Liver (tissue), 9 donors: ENCODE results near the gene KNOP1. TPM values are rescaled to one million over a fixed set of nuclear protein-coding genes. Genes with fewer than 3 reads are reported as not detected.

Experiments used
- DNase-seq: peaks from one replicate; pipeline ENCODE4 v3.0.0-alpha.2; 2017; ENCODE audit warnings: low spot score
- H3K27ac ChIP-seq, 2 donors: one replicate each; pipeline ENCODE4 v1.7.0; 2013; ENCODE audit warnings: inconsistent platforms in 2 of 2, low read length in 2 of 2, control low read depth in 1 of 2, low read depth in 1 of 2, mild to moderate bottlenecking in 1 of 2
- H3K27me3 ChIP-seq, 4 donors: one replicate each; pipeline versions ENCODE4 v1.6.1 to v1.7.0; 2013; ENCODE audit warnings: low read length in 3 of 4, inconsistent platforms in 1 of 4, mild to moderate bottlenecking in 1 of 4, moderate library complexity in 1 of 4; ENCODE audit not compliant: control insufficient read depth in 4 of 4, insufficient read depth in 4 of 4
- H3K36me3 ChIP-seq, 4 donors: one replicate each; pipeline versions ENCODE4 v1.6.1 to v1.7.0; 2013; ENCODE audit warnings: low read length in 3 of 4, mild to moderate bottlenecking in 3 of 4, low read depth in 1 of 4, moderate library complexity in 1 of 4; ENCODE audit not compliant: control insufficient read depth in 4 of 4, insufficient read depth in 3 of 4
- H3K4me1 ChIP-seq, 4 donors: one replicate each; pipeline versions ENCODE4 v1.6.1 to v1.7.0; 2013; ENCODE audit warnings: low read length in 3 of 4, mild to moderate bottlenecking in 3 of 4, moderate library complexity in 1 of 4; ENCODE audit not compliant: control insufficient read depth in 4 of 4, insufficient read depth in 4 of 4
- H3K4me3 ChIP-seq, 3 donors: one replicate each; pipeline versions ENCODE4 v1.6.1 to v1.7.0; 2013; ENCODE audit warnings: low read length in 3 of 3, control low read depth in 1 of 3, low read depth in 1 of 3, mild to moderate bottlenecking in 1 of 3
- H3K9ac ChIP-seq, 2 donors: one replicate each; pipeline ENCODE4 v1.7.0; 2013; ENCODE audit warnings: low read length in 2 of 2, mild to moderate bottlenecking in 2 of 2, moderate library complexity in 2 of 2, control low read depth in 1 of 2, low read depth in 1 of 2
- H3K9me3 ChIP-seq, 4 donors: one replicate each; pipeline versions ENCODE4 v1.6.1 to v1.7.0; 2013; ENCODE audit warnings: low read length in 3 of 4; ENCODE audit not compliant: control insufficient read depth in 4 of 4
- CTCF ChIP-seq: fragments of 150-350 bp; IDR thresholded peaks from 2 replicates; pipeline ENCODE4 v1.5.1; 2017; ENCODE audit warnings: improper control_type of control experiment, low read depth, low read length; ENCODE audit not compliant: missing input control
- EGR1 ChIP-seq, 2 donors: IDR thresholded peaks; 2 replicates each; pipeline ENCODE4 v1.6.1; 2016 to 2018; ENCODE audit warnings: antibody characterized with exemption in 2 of 2, low read depth in 2 of 2
- FOXA1 ChIP-seq: IDR thresholded peaks from 2 replicates; pipeline ENCODE4 v1.6.1; 2016; ENCODE audit warnings: antibody characterized with exemption
- FOXA2 ChIP-seq: IDR thresholded peaks from 2 replicates; pipeline ENCODE4 v1.6.1; 2016; ENCODE audit warnings: antibody characterized with exemption
- GABPA ChIP-seq, 2 donors: IDR thresholded peaks in 1 of 2; conservative IDR thresholded peaks in 1 of 2; 2 replicates each; pipeline ENCODE4 v1.6.1; 2016; ENCODE audit warnings: antibody characterized with exemption in 2 of 2, mild to moderate bottlenecking in 1 of 2, moderate library complexity in 1 of 2
- HNF4A ChIP-seq, 2 donors: conservative IDR thresholded peaks; 2 replicates each; pipeline ENCODE4 v1.6.1; 2016; ENCODE audit warnings: antibody characterized with exemption in 2 of 2, mild to moderate bottlenecking in 2 of 2
- HNF4G ChIP-seq: IDR thresholded peaks from 2 replicates; pipeline ENCODE4 v1.6.1; 2016; ENCODE audit warnings: antibody characterized with exemption
- JUND ChIP-seq, 2 donors: IDR thresholded peaks; 2 replicates each; pipeline ENCODE4 v1.6.1; 2016; ENCODE audit warnings: antibody characterized with exemption in 2 of 2
- NR2F2 ChIP-seq: IDR thresholded peaks from 2 replicates; pipeline ENCODE4 v1.6.1; 2016; ENCODE audit warnings: antibody characterized with exemption
- RAD21 ChIP-seq, 2 donors: IDR thresholded peaks; 2 replicates each; pipeline ENCODE4 v1.6.1; 2016; ENCODE audit warnings: antibody characterized with exemption in 2 of 2, mild to moderate bottlenecking in 2 of 2
- RXRA ChIP-seq, 2 donors: IDR thresholded peaks; 2 replicates each; pipeline ENCODE4 v1.6.1; 2017 to 2018; ENCODE audit warnings: antibody characterized with exemption in 2 of 2, mild to moderate bottlenecking in 1 of 2
- SP1 ChIP-seq: IDR thresholded peaks from 2 replicates; pipeline ENCODE4 v1.6.1; 2018; ENCODE audit warnings: antibody characterized with exemption, mild to moderate bottlenecking
- YY1 ChIP-seq: IDR thresholded peaks from 2 replicates; pipeline ENCODE4 v1.6.1; 2016; ENCODE audit warnings: antibody characterized with exemption, mild to moderate bottlenecking
- WGBS: extraction: QIAGEN DNeasy Blood & Tissue Kit; methylation state at CpG from one replicate; pipeline ENCODE4 v1.1.7; 2013; 5-methylcytosine and 5-hydroxymethylcytosine counted together
- polyA plus RNA-seq, 2 donors: library from polyadenylated mRNA; stranded (reverse) in 1 of 2; unstranded in 1 of 2; fragments of 200-250 nt in 1 of 2; fragments of >200 nt in 1 of 2; fragmentation: Nextera tagmentation in 1 of 2; extraction: Ambion mirVana in 1 of 2; gene quantifications; one replicate each; pipeline versions ENCODE4 v1.2.1 to v1.2.3, GENCODE V29; 2013 to 2015
- total RNA-seq, 2 donors: library from RNA; depleted of rRNA; stranded (reverse); fragments of >200 nt; gene quantifications; one replicate each; pipeline ENCODE4 v1.2.3, GENCODE V29; 2014
- TF ChIP-seq, protein P1 (sequence below): IDR thresholded peaks from 2 replicates; pipeline ENCODE4 v1.6.1; 2016; ENCODE audit warnings: antibody characterized with exemption, mild to moderate bottlenecking
- TF ChIP-seq, protein P2 (sequence below): IDR thresholded peaks from 2 replicates; pipeline ENCODE4 v1.6.1; 2016; ENCODE audit warnings: antibody characterized with exemption
- TF ChIP-seq, protein P3 (sequence below): IDR thresholded peaks from 2 replicates; pipeline ENCODE4 v1.6.1; 2016; ENCODE audit warnings: antibody characterized with exemption
- TF ChIP-seq, protein P4 (sequence below): IDR thresholded peaks from 2 replicates; pipeline ENCODE4 v1.6.1; 2016; ENCODE audit warnings: antibody characterized with exemption
- donor health status: healthy.
- donor health status: healthy.
- donor health status: healthy.
- donor health status: healthy.
- donor health status: healthy.

Gene KNOP1
- total and polyA plus RNA-seq, 4 donors = 4.1 to 6.7 (median 5.7) TPM

- Histone ChIP-seq H3K27me3 (no peaks in the 10 kb centered on the region), H3K9ac (no peak overlapping the region), H3K36me3 (no peaks in the 10 kb centered on the region), H3K4me3 (no peak overlapping the region), H3K27ac (no peak overlapping the region), H3K9me3 (no peaks in the 10 kb centered on the region), H3K4me1 (peaks cover 0 to 2% (median 2%) of the 10 kb centered on the region in 4 donors)
- TF ChIP-seq NR2F2 (no peak), RAD21 (IDR thresholded peaks at IDR 0.05) (no peak), HNF4A (conservative IDR thresholded peaks at IDR 0.05) (no peak), YY1 (no peak), CTCF (no peak), FOXA1 (no peak), RXRA (IDR thresholded peaks at IDR 0.05) (no peak), GABPA (IDR thresholded peaks at IDR 0.05 in 1 of 2, conservative IDR thresholded peaks at IDR 0.05 in 1 of 2) (no peak), HNF4G (no peak), JUND (IDR thresholded peaks at IDR 0.05) (no peak), SP1 (no peak), FOXA2 (no peak), EGR1 (IDR thresholded peaks at IDR 0.05; ENCODE audit: low read depth in 2 of 2) (no peak)
- TF ChIP-seq, protein P1, sequence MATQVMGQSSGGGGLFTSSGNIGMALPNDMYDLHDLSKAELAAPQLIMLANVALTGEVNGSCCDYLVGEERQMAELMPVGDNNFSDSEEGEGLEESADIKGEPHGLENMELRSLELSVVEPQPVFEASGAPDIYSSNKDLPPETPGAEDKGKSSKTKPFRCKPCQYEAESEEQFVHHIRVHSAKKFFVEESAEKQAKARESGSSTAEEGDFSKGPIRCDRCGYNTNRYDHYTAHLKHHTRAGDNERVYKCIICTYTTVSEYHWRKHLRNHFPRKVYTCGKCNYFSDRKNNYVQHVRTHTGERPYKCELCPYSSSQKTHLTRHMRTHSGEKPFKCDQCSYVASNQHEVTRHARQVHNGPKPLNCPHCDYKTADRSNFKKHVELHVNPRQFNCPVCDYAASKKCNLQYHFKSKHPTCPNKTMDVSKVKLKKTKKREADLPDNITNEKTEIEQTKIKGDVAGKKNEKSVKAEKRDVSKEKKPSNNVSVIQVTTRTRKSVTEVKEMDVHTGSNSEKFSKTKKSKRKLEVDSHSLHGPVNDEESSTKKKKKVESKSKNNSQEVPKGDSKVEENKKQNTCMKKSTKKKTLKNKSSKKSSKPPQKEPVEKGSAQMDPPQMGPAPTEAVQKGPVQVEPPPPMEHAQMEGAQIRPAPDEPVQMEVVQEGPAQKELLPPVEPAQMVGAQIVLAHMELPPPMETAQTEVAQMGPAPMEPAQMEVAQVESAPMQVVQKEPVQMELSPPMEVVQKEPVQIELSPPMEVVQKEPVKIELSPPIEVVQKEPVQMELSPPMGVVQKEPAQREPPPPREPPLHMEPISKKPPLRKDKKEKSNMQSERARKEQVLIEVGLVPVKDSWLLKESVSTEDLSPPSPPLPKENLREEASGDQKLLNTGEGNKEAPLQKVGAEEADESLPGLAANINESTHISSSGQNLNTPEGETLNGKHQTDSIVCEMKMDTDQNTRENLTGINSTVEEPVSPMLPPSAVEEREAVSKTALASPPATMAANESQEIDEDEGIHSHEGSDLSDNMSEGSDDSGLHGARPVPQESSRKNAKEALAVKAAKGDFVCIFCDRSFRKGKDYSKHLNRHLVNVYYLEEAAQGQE = no peak
- TF ChIP-seq, protein P2, sequence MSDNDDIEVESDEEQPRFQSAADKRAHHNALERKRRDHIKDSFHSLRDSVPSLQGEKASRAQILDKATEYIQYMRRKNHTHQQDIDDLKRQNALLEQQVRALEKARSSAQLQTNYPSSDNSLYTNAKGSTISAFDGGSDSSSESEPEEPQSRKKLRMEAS = no peak
- DNase-seq = no peak
- 88% methylated on average over 12 of the region's 12 CpGs for WGBS
These were observed 19.4 kb upstream of the KNOP1 start for GRCh38 chr16:19737306-19738038.

DNA sequence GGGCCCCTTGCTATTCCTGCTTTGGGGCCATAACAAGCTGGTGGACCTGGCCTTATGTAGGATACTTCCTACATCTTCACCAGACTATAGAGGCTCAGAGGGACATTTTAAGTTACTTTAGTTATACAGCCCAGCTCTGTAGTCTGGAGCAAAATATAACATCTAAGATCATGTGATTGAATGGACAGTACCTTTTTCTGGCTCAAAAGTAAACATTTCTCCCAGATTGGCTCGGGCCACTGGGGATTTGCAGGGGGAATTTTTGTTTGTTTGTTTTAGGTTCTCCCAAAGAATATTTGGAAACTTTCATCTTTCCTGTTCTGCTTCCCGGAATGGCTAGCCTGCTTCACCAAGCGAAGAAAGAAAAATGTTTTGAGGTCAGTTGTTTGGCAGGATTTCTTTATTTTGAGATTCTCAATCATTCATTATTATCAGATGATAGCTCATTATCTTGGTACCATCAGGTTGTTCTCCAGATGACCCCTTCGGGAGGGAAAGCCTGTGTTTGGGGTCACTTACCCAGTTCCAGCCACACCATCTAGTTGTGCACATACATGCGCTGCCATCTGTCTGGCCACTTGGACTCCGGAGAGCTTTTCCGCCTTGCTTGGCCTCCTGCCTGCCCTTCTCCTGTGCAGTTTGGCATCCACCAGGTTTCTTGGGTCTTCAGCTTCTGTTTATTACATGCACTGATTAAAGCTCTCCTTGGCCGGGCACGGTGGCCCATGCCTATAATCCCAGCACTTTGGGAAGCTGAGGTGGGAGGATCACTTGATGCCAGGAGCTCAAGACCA is 17.2 kb upstream of the KNOP1 start:
- DNase-seq = no peak
- H3K36me3 ChIP-seq = no peaks in the 10 kb centered on the region
- H3K27ac ChIP-seq = no peak overlapping the region

More for the DNA sequence above, 17.2 kb upstream of the KNOP1 start:
- H3K9me3 ChIP-seq = no peaks in the 10 kb centered on the region
- H3K27me3 ChIP-seq = no peaks in the 10 kb centered on the region
- no peak overlapping the region for H3K4me3 ChIP-seq
- H3K9ac ChIP-seq = no peak overlapping the region
- H3K4me1 ChIP-seq = peaks cover 0 to 2% (median 1%) of the 10 kb centered on the region in 4 donors
- TF ChIP-seq EGR1 (IDR thresholded peaks at IDR 0.05; ENCODE audit: low read depth in 2 of 2) (no peak), JUND (IDR thresholded peaks at IDR 0.05) (no peak), FOXA2 (no peak), RAD21 (IDR thresholded peaks at IDR 0.05) (no peak), HNF4A (conservative IDR thresholded peaks at IDR 0.05) (no peak), RXRA (IDR thresholded peaks at IDR 0.05) (no peak), HNF4G (no peak), GABPA (IDR thresholded peaks at IDR 0.05 in 1 of 2, conservative IDR thresholded peaks at IDR 0.05 in 1 of 2) (no peak)
- TF ChIP-seq, protein P3, sequence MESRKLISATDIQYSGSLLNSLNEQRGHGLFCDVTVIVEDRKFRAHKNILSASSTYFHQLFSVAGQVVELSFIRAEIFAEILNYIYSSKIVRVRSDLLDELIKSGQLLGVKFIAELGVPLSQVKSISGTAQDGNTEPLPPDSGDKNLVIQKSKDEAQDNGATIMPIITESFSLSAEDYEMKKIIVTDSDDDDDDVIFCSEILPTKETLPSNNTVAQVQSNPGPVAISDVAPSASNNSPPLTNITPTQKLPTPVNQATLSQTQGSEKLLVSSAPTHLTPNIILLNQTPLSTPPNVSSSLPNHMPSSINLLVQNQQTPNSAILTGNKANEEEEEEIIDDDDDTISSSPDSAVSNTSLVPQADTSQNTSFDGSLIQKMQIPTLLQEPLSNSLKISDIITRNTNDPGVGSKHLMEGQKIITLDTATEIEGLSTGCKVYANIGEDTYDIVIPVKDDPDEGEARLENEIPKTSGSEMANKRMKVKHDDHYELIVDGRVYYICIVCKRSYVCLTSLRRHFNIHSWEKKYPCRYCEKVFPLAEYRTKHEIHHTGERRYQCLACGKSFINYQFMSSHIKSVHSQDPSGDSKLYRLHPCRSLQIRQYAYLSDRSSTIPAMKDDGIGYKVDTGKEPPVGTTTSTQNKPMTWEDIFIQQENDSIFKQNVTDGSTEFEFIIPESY = no peak
- TF ChIP-seq, protein P1 = no peak
- TF ChIP-seq, protein P4, sequence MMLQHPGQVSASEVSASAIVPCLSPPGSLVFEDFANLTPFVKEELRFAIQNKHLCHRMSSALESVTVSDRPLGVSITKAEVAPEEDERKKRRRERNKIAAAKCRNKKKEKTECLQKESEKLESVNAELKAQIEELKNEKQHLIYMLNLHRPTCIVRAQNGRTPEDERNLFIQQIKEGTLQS = no peak
- 69% methylated on average over 9 of the region's 9 CpGs for WGBS
